ENCODE results near the gene NPTN.

DNA sequence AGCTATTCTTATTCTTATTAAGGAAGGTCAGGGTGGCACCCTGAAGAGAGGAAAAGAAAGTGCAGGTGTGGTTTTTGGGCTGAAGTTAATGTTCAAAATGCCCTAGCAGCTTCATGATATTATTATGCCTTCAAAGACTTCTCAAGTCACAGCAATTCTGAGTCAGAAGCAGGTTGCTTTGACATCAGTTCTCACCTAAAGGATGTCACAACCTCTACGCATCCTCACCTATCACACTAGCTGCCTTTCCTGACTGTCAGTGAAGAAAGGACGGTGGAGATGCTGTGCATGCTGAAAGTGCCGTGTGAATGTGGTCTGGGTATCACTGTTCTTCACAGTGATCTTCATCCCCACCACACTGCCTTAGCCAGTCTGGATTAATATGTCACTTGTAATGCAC lies 49.6 kb downstream of the NPTN start:
- TF ChIP-seq, protein P1, sequence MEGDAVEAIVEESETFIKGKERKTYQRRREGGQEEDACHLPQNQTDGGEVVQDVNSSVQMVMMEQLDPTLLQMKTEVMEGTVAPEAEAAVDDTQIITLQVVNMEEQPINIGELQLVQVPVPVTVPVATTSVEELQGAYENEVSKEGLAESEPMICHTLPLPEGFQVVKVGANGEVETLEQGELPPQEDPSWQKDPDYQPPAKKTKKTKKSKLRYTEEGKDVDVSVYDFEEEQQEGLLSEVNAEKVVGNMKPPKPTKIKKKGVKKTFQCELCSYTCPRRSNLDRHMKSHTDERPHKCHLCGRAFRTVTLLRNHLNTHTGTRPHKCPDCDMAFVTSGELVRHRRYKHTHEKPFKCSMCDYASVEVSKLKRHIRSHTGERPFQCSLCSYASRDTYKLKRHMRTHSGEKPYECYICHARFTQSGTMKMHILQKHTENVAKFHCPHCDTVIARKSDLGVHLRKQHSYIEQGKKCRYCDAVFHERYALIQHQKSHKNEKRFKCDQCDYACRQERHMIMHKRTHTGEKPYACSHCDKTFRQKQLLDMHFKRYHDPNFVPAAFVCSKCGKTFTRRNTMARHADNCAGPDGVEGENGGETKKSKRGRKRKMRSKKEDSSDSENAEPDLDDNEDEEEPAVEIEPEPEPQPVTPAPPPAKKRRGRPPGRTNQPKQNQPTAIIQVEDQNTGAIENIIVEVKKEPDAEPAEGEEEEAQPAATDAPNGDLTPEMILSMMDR (optimal IDR thresholded peaks at IDR 0.05 in 1 of 3, IDR thresholded peaks at IDR 0.05 in 1 of 3, conservative IDR thresholded peaks at IDR 0.05 in 1 of 3; ENCODE audit: extremely low read depth in 1 of 3, insufficient read depth in 2 of 3, low read length in 3 of 3): no peak
- no peak for TF ChIP-seq EZH2 (IDR thresholded peaks at IDR 0.05; ENCODE audit: low read length)

All from keratinocyte (primary cell).